GM10248 (cell line): ENCODE results near the gene NMT1.

Source experiments
- CTCF ChIA-PET: fragments of 300-600 bp; sonication (Branson Sonifier 250); formaldehyde crosslinking; extraction: SDS; loops from one replicate; lab custom pipeline; 2021; ENCODE audit warnings: antibody characterized with exemption; lab: Yijun Ruan, JAX
- POLR2A ChIA-PET: fragments of 350-650 bp; sonication (Branson Sonifier 250); formaldehyde crosslinking; extraction: SDS; loops from one replicate; lab custom pipeline; 2020; ENCODE audit warnings: antibody characterized with exemption; lab: Yijun Ruan, JAX
- DNase-seq: peaks from one replicate; pipeline ENCODE4 v3.0.0; 2012; ENCODE audit errors: extremely low spot score
- TF ChIP-seq, protein P1 (sequence below): IDR thresholded peaks from 2 replicates; pipeline ENCODE4 v1.5.1; 2012; ENCODE audit warnings: mild to moderate bottlenecking, low read depth; ENCODE audit errors: extremely low read depth, missing control alignments, control extremely low read depth

Gene NMT1

DNA sequence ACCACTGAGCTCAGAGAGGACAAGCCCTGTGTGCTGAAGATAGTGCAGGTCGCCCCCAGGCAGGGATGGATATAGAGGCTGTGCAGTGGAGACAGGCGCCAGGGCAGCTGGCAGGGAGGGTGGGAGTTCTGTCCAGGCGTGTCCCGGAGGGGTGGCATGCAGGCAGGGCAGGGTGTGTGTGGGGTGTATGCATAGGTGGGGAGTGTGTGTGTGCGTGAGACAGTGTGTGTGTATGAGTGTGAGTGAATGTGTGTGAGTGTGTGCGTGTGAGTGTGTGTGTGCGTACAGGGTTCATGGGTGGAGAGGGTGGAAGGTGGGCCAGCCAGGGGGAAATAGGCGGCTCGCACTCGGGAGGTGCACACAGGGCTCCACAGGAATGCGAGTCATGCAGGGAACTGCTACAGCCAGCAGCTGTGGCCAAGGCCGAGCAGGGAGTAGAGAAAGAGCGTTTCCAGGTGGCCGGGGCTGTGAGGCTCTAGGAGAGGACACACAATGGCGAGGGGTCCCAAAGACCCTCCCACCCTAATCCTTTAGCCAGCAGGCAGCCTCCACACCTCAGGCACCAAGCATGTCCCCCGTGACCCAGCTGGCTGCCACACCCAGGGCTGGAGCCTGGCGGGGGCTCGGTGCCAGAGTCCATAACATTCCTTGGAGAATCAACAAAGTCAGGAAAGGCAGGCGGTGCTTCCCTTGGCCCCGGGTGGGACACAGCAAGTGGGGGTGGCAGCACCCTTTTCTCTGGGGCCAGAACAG lies 66.6 kb downstream of the NMT1 start:
- ChIA-PET POLR2A (no interaction called here), CTCF (interaction anchor here (0.7 to 13.5 kb wide), 4 partner anchors 8 to 594 kb away, joined by 3 to 316 read pairs (median 3); partner anchors contain the start of gene ACBD4)
- no peak for DNase-seq
- TF ChIP-seq, protein P1, sequence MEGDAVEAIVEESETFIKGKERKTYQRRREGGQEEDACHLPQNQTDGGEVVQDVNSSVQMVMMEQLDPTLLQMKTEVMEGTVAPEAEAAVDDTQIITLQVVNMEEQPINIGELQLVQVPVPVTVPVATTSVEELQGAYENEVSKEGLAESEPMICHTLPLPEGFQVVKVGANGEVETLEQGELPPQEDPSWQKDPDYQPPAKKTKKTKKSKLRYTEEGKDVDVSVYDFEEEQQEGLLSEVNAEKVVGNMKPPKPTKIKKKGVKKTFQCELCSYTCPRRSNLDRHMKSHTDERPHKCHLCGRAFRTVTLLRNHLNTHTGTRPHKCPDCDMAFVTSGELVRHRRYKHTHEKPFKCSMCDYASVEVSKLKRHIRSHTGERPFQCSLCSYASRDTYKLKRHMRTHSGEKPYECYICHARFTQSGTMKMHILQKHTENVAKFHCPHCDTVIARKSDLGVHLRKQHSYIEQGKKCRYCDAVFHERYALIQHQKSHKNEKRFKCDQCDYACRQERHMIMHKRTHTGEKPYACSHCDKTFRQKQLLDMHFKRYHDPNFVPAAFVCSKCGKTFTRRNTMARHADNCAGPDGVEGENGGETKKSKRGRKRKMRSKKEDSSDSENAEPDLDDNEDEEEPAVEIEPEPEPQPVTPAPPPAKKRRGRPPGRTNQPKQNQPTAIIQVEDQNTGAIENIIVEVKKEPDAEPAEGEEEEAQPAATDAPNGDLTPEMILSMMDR: no peak

DNA sequence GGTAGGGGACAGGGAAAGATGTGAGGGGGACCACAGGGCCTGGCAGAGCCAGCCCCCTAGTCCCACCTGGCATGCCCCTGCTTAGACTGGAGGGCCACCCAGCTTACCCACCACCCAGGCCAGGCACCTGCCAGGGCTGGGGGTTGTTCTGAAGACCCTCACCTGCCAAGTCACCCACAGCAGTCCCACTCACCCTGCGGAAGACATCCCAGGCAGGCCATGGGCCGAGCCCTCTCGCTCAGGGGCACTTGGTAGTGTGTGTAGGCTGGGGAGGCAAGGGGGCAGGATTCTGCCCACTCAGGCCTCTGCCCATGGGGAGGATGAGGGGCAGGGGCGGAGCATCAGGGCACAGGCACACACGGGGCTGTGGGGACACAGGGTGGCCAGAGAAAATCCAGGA lies 67.2 kb downstream of the NMT1 start:
- TF ChIP-seq, protein P1: no peak
- POLR2A ChIA-PET: no interaction called here
- CTCF ChIA-PET: interaction anchor here (1.2 to 13.5 kb wide), 3 partner anchors 67 to 595 kb away, joined by 3 to 316 read pairs (median 25); no protein-coding TSS in a partner anchor

DNA sequence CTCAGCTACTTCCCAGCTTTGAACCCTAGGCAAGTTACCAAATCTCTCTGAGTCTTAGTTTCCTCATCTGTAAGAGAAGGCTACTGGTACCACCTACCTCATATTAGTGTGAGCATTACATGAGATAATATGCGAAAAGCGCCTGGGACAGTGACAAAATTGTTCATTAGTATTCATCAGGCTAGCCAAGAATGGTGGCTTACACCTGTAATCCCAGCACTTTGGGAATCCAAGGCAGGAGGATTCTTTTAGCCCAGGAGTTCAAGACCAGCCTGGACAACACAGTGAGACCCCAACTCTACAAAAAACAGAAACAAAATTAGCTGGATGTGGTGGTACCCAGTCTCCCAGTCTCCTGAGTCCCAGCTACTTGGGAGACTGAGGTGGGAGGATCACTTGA lies 67.9 kb downstream of the NMT1 start:
- POLR2A ChIA-PET: interaction anchor here (0.6 to 1.1 kb wide), 2 partner anchors 20 to 22 kb away, joined by 3 to 4 read pairs; no protein-coding TSS in a partner anchor
- TF ChIP-seq, protein P1: no peak
- CTCF ChIA-PET: interaction anchor here (1.2 to 13.5 kb wide), 4 partner anchors 67 to 596 kb away, joined by 3 to 316 read pairs (median 15); no protein-coding TSS in a partner anchor

More for the DNA sequence above, 67.2 kb downstream of the NMT1 start:
- no peak for DNase-seq

DNA sequence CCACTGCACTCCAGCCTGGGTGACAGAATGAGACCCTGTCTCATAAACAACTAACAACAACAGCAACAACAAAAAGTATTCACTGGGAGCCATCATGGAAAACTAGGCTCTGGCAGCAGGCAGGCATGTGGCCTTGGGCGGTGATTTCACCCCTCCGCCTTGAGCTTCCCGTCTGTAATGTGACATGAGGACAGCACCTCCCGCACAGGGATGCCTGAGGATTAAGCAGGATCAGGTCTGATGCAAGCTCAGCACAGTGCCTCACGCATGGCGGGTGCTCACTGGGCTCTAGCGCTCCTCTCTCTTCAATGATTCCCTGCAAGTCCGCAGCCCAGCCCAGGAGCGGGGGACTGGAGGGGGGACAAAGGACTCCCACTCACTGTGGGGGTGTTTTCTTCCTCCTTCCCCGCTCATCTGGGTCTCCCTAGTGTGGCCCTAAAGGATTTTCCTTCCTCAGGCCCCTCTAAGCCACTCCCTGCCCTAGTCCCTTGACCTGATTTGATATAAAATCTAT lies 68.4 kb downstream of the NMT1 start:
- TF ChIP-seq, protein P1: no peak
- ChIA-PET POLR2A (interaction anchor here (0.6 to 1.1 kb wide), 2 partner anchors 19 to 22 kb away, joined by 3 to 4 read pairs; no protein-coding TSS in a partner anchor), CTCF (interaction anchor here (1.9 to 13.5 kb wide), 4 partner anchors 11 to 350 kb away, joined by 5 to 316 read pairs (median 16); no protein-coding TSS in a partner anchor)
- DNase-seq: no peak

More for the DNA sequence above, 67.9 kb downstream of the NMT1 start:
- DNase-seq: no peak

DNA sequence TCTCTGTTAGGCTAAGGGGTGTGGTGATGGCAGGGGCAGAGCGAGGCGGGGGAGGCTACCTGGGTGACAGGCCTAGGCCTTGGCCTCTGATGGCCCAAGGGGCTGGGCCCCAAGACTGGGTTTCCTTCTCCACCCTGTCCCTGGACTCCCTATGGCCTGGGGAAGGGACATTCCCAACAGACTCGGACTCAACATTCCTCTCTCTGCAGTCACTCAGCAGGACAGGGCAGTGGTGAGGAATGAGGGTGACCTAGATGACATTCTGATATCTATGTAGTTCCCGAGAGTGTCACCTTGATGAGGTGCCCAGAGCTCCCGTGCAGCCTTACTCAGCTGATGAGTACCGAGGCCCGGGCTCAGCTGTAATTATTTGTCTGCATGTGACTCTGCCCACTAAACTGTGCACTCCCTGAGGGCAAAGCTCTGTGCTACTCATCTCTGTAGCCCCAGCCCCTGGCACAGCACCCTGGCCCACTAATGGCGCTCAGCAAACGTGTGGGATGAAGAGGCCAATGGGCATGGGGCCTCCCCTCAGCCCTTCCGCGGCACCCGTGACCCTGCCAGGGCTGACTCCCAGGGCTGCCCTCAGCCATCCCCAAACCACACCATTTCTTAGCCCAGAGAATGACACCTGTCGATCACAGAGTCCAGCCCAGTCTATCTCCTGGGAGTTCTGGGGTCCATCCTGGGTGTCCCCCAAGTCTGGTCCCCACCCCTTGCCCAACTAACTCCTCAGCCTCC lies 69.0 kb downstream of the NMT1 start:
- CTCF ChIA-PET: interaction anchor here (0.8 to 13.5 kb wide), 5 partner anchors 11 to 351 kb away, joined by 3 to 316 read pairs (median 6); no protein-coding TSS in a partner anchor
- TF ChIP-seq, protein P1: no peak
- DNase-seq: no peak
- POLR2A ChIA-PET: interaction anchor here (1.1 kb wide), 1 partner anchor 19 kb away, joined by 4 read pairs; no protein-coding TSS in a partner anchor
